ENCODE measurements around the gene SFXN4. TPM values are rescaled to one million over a fixed set of nuclear protein-coding genes. Genes with fewer than 3 reads are reported as not detected.

Gene SFXN4
- total RNA-seq, 1 experiment from 2014 or later: 15.4 TPM

GRCh38 chr10:119095640-119096039 is 69.9 kb downstream of the SFXN4 start:
- H3K4me3 ChIP-seq: no peak overlapping the region
- ChIA-PET CTCF (interaction anchor here (0.7 kb wide), 1 partner anchor 12 kb away, joined by 6 read pairs; no protein-coding TSS in a partner anchor), POLR2A (ENCODE audit: unreplicated experiment) (no interaction called here)
- peaks cover 10% of the 10 kb centered on the region for H3K4me1 ChIP-seq (replicated peaks; ENCODE audit: insufficient read depth)
- H3K9me3 ChIP-seq (ENCODE audit: insufficient read depth, low read depth): no peaks in the 10 kb centered on the region
- H3K9me2 ChIP-seq (ENCODE audit: insufficient read depth): no peaks in the 10 kb centered on the region
- no peak overlapping the region for H3K4me2 ChIP-seq
- no peaks in the 10 kb centered on the region for H3K79me2 ChIP-seq (ENCODE audit: low read depth)
- BruUV-seq (replicated peaks): no TSS peak
- DNase-seq: no peak
- no peaks in the 10 kb centered on the region for H3K27me3 ChIP-seq (ENCODE audit: insufficient read depth, low read depth)
- intact Hi-C loops (cut with micrococcal nuclease; ENCODE audit: unreplicated experiment): loop anchor here (10.0 kb wide), 1 partner anchor 341 kb away; the partner anchor contains the start of gene CACUL1
- no peaks in the 10 kb centered on the region for H4K20me1 ChIP-seq (ENCODE audit: insufficient read depth)
- peaks cover 10% of the 10 kb centered on the region for H3F3A ChIP-seq (ENCODE audit: insufficient read depth, low read depth)
- H2AFZ ChIP-seq: no peak overlapping the region
- H3K36me3 ChIP-seq (ENCODE audit: low read depth): no peaks in the 10 kb centered on the region
- TF ChIP-seq EZH2 (IDR thresholded peaks at IDR 0.05; ENCODE audit: low read depth) (no peak), CTCF (conservative IDR thresholded peaks at IDR 0.05) (no peak)
- no peak overlapping the region for H3K27ac ChIP-seq

GRCh38 chr10:119090968-119091367 is 74.5 kb downstream of the SFXN4 start:
- ChIA-PET POLR2A (ENCODE audit: unreplicated experiment) (interaction anchor here (0.7 to 0.8 kb wide), 2 partner anchors 10 to 14 kb away, joined by 3 to 4 read pairs; no protein-coding TSS in a partner anchor), CTCF (interaction anchor here (0.6 kb wide), 1 partner anchor 9 kb away, joined by 13 read pairs; no protein-coding TSS in a partner anchor)
- TF ChIP-seq EZH2 (IDR thresholded peaks at IDR 0.05; ENCODE audit: low read depth): no peak
- no peak for TF ChIP-seq CTCF (conservative IDR thresholded peaks at IDR 0.05)
- Histone ChIP-seq H3K36me3 (ENCODE audit: low read depth) (no peaks in the 10 kb centered on the region), H3K79me2 (ENCODE audit: low read depth) (no peaks in the 10 kb centered on the region), H3K4me2 (peak overlapping the region; percentile 44), H3K4me1 (replicated peaks; ENCODE audit: insufficient read depth) (peaks cover 8% of the 10 kb centered on the region), H3K27me3 (ENCODE audit: insufficient read depth, low read depth) (no peaks in the 10 kb centered on the region), H3K9me2 (ENCODE audit: insufficient read depth) (no peaks in the 10 kb centered on the region), H3K9me3 (ENCODE audit: insufficient read depth, low read depth) (no peaks in the 10 kb centered on the region), H3K27ac (peak overlapping the region; percentile 37), H2AFZ (no peak overlapping the region), H3K4me3 (no peak overlapping the region), H4K20me1 (ENCODE audit: insufficient read depth) (no peaks in the 10 kb centered on the region), H3F3A (ENCODE audit: insufficient read depth, low read depth) (peaks cover 9% of the 10 kb centered on the region)
- intact Hi-C loops (cut with micrococcal nuclease; ENCODE audit: unreplicated experiment): loop anchor here (1.0 to 10.0 kb wide), 3 partner anchors 9 to 591 kb away; partner anchors contain the start of gene CACUL1
- no TSS peak for BruUV-seq (replicated peaks)
- peak; percentile 44 to 91 for DNase-seq

Other genes starting within 250 kb of the SFXN4 start
- 5.2 and 7.2 TPM in 2 replicates for gene NANOS1, start 136.0 kb downstream of the SFXN4 start, total RNA-seq (2021)
- 85.5 and 102 TPM in 2 replicates for gene EIF3A, start 84.9 kb downstream of the SFXN4 start, total RNA-seq (2021)
- gene DENND10, start 61.6 kb downstream of the SFXN4 start, total RNA-seq (2021): 30.1 and 31.8 TPM in 2 replicates
- gene PRDX3, start 13.1 kb upstream of the SFXN4 start, total RNA-seq (2021): 110 and 144 TPM in 2 replicates
- gene GRK5, start 41.9 kb upstream of the SFXN4 start, total RNA-seq (2021): 4.8 and 5.3 TPM in 2 replicates

Measured in PC-9 (cell line).